BLaER1 treated with 17β-estradiol and CSF1 and Interleukin-3, amounts not matched to agents 10 nM and 100 nM (cell line): ENCODE results near the gene PPP1R13L.

Source experiments
- H3K27ac ChIP-seq, 11 experiments: shearing (Covaris generic); formaldehyde crosslinking; 2 replicates each; pipeline ENCODE4 v1.8.1; 2022
- H3K27me3 ChIP-seq, 11 experiments: shearing (Covaris generic); formaldehyde crosslinking; 2 replicates each; pipeline ENCODE4 v1.8.1; 2022
- H3K36me3 ChIP-seq, 11 experiments: shearing (Covaris generic); formaldehyde crosslinking; 2 replicates each; pipeline ENCODE4 v1.8.1; 2022
- H3K4me1 ChIP-seq, 10 experiments: shearing (Covaris generic); formaldehyde crosslinking; 2 replicates each; pipeline ENCODE4 v1.8.1; 2022
- H3K4me2 ChIP-seq, 11 experiments: shearing (Covaris generic); formaldehyde crosslinking; 2 replicates each; pipeline ENCODE4 v1.8.1; 2022
- H3K4me3 ChIP-seq, 10 experiments: shearing (Covaris generic); formaldehyde crosslinking; 2 replicates each; pipeline ENCODE4 v1.8.1; 2022
- H3K9ac ChIP-seq, 11 experiments: shearing (Covaris generic); formaldehyde crosslinking; 2 replicates each; pipeline ENCODE4 v1.8.1; 2022
- H3K9me3 ChIP-seq, 11 experiments: shearing (Covaris generic); formaldehyde crosslinking; replicated peaks in 1 of 11; 2 replicates each; pipeline ENCODE4 v1.8.1; 2022
- H4K20me1 ChIP-seq, 11 experiments: shearing (Covaris generic); formaldehyde crosslinking; 2 replicates each; pipeline ENCODE4 v1.8.1; 2022
- Cebpa-rat ChIP-seq, 11 experiments: shearing (Covaris generic); IDR thresholded peaks; 2 replicates each; pipeline ENCODE4 v1.8.1; 2022

The PPP1R13L gene

GRCh38 chr19:45407091-45407375 lies 2.2 kb upstream of the PPP1R13L start:
- peak overlapping the region in 9 of 11 experiments; percentile 95 to 99 (median 97); a peak in 14 of 22 replicates for H3K27ac ChIP-seq

GRCh38 chr19:45406226-45407090 lies 1.6 kb upstream of the PPP1R13L start, which contains the start of gene POLR1G:
Gene POLR1G (plus strand): TSS chr19:45406644. CDS start chr19:45406697, 53 bp downstream.
- H3K9ac ChIP-seq: peak within 1 kb of the TSS; percentile 90 to 98 (median 95)
- no peaks in the 10 kb centered on the region for H3K9me3 ChIP-seq
- peaks cover 0 to 68% (median 28%) of the 10 kb centered on the region in 11 experiments; a peak in 16 of 22 replicates for H4K20me1 ChIP-seq
- peak within 1 kb of the TSS; percentile 69 to 96 (median 85) for H3K4me3 ChIP-seq
- no peak for TF ChIP-seq Cebpa-rat (IDR thresholded peaks at IDR 0.05)
- H3K27me3 ChIP-seq: peaks cover 35 to 40% (median 38%) of the 10 kb centered on the region in 11 experiments
- peaks cover 0 to 30% (median 17%) of the 10 kb centered on the region in 11 experiments; a peak in 17 of 22 replicates for H3K36me3 ChIP-seq
- peak within 1 kb of the TSS; percentile 90 to 100 (median 96) for H3K4me2 ChIP-seq
- peak within 1 kb of the TSS; percentile 95 to 99 (median 98) for H3K27ac ChIP-seq
- H3K4me1 ChIP-seq: peaks cover 51 to 66% (median 55%) of the 10 kb centered on the region in 10 experiments

More at GRCh38 chr19:45407091-45407375, 2.2 kb upstream of the PPP1R13L start:
- Histone ChIP-seq H3K27me3 (peaks cover 32 to 35% (median 33%) of the 10 kb centered on the region in 11 experiments), H3K4me1 (peaks cover 51 to 66% (median 55%) of the 10 kb centered on the region in 10 experiments), H3K36me3 (peaks cover 1 to 33% (median 23%) of the 10 kb centered on the region in 11 experiments; a peak in 21 of 22 replicates), H3K4me2 (peak overlapping the region; percentile 90 to 100 (median 96)), H3K9ac (peak overlapping the region; percentile 90 to 98 (median 95); a peak in 21 of 22 replicates), H4K20me1 (peaks cover 0 to 68% (median 28%) of the 10 kb centered on the region in 11 experiments; a peak in 16 of 22 replicates), H3K9me3 (no peaks in the 10 kb centered on the region), H3K4me3 (peak overlapping the region; percentile 69 to 96 (median 85))
- TF ChIP-seq Cebpa-rat (IDR thresholded peaks at IDR 0.05): no peak

- TF ChIP-seq Cebpa-rat (IDR thresholded peaks at IDR 0.05): no peak
- H3K4me3 ChIP-seq: peak overlapping the region; percentile 69 to 96 (median 85)
- peaks cover 51 to 61% (median 55%) of the 10 kb centered on the region in 10 experiments for H3K4me1 ChIP-seq
- H4K20me1 ChIP-seq: peaks cover 0 to 66% (median 28%) of the 10 kb centered on the region in 11 experiments; a peak in 16 of 22 replicates
- no peaks in the 10 kb centered on the region for H3K9me3 ChIP-seq
- H3K36me3 ChIP-seq: peaks cover 0 to 21% (median 9%) of the 10 kb centered on the region in 11 experiments; a peak in 12 of 22 replicates
- peak overlapping the region; percentile 95 to 99 (median 98) for H3K27ac ChIP-seq
- H3K4me2 ChIP-seq: peak overlapping the region; percentile 90 to 100 (median 96)
- peak overlapping the region; percentile 90 to 98 (median 95) for H3K9ac ChIP-seq
- H3K27me3 ChIP-seq: peaks cover 35 to 41% (median 38%) of the 10 kb centered on the region in 11 experiments
Measured at GRCh38 chr19:45405435-45406225, 761 bp upstream of the PPP1R13L start.

- Histone ChIP-seq H3K4me3 (peak overlapping the region; percentile 69 to 96 (median 85); a peak in 12 of 20 replicates), H3K9me3 (no peaks in the 10 kb centered on the region), H3K36me3 (peaks cover 0 to 12% (median 8%) of the 10 kb centered on the region in 11 experiments; a peak in 11 of 22 replicates), H3K4me1 (peaks cover 38 to 46% (median 43%) of the 10 kb centered on the region in 10 experiments), H3K27me3 (peaks cover 35 to 43% (median 39%) of the 10 kb centered on the region in 11 experiments), H3K27ac (no peak overlapping the region), H3K9ac (peak overlapping the region in 4 of 11 experiments; percentile 23 to 98 (median 98); a peak in 4 of 22 replicates), H3K4me2 (peak overlapping the region; percentile 90 to 100 (median 96)), H4K20me1 (peaks cover 0 to 54% (median 19%) of the 10 kb centered on the region in 11 experiments; a peak in 15 of 22 replicates)
- no peak for TF ChIP-seq Cebpa-rat (IDR thresholded peaks at IDR 0.05)
Measured at GRCh38 chr19:45403781-45404556, 900 bp downstream of the PPP1R13L start.

DNA sequence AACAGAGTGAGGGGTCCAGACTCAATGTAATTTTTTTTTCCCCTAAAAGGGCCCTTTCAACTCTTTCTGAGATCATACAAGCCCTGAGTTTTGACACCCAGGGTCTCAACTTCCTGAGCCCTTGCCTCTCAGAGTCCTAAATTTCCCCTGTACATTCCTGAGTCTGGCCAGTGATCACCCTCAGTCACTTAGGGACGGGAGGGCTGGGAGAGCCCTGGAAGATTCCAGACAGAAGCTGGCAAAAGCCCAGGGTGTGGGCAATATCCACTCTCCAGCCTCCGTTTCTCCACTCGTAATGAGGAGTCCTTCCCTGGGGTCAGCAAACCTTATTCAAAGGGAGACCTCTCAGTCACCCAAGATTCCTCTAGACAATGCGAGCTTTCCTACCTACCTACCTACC lies 1.6 kb downstream of the PPP1R13L start:
- Histone ChIP-seq H3K9me3 (no peaks in the 10 kb centered on the region), H3K27ac (no peak overlapping the region)

DNA sequence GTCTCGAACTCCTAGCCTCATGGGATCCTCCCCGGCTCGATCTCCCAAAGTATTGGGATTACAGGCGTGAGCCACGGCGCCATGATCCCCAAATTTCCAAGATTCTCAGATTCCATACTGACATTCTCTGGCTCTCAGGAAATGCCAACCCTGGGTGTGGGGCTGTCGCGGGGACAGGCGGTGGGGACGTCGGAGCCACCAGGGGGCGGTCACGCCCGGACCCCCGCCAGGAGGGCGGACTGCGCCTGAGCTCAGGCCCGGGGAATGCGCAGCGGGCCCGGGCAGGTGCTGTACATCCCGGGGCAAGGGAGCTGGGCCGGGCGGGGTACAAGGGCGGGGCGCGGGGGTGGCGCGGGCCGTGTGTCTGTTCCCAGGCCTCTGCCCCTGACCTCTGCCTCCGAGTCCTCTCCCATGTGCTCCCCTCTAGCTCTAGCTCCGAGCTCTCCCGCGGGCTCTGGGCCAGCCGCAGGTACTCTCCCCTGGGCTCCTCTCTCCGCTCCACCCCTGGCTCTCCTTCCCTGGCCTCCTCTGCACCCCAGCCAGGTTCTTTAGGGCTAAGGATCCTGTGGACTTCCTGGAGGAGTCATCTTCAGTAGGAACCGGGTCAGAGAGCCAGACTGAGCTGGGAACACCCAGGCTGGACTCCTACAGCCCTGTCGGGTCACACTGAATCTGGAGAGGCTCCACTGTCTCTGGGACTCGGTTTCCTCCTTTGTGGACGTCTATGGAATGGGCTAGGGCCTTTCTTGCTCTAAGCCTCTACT lies 2.4 kb downstream of the PPP1R13L start:
- no peak overlapping the region for H3K4me3 ChIP-seq
- H3K36me3 ChIP-seq: no peaks in the 10 kb centered on the region
- TF ChIP-seq Cebpa-rat (IDR thresholded peaks at IDR 0.05): no peak
- H3K27ac ChIP-seq: no peak overlapping the region
- peaks cover 0 to 44% (median 13%) of the 10 kb centered on the region in 11 experiments; a peak in 9 of 22 replicates for H4K20me1 ChIP-seq
- peaks cover 34 to 44% (median 39%) of the 10 kb centered on the region in 10 experiments for H3K4me1 ChIP-seq
- H3K27me3 ChIP-seq: peaks cover 35 to 54% (median 41%) of the 10 kb centered on the region in 11 experiments
- no peaks in the 10 kb centered on the region for H3K9me3 ChIP-seq
- no peak overlapping the region; a peak in 1 of 22 replicates for H3K9ac ChIP-seq
- H3K4me2 ChIP-seq: 0 out of 22 replicates have a peak overlapping the region, but pooled peaks of 1 of the 11 experiments have one; percentile 3

More for the DNA sequence above, 1.6 kb downstream of the PPP1R13L start:
- no peak overlapping the region for H3K9ac ChIP-seq
- H4K20me1 ChIP-seq: peaks cover 0 to 47% (median 13%) of the 10 kb centered on the region in 11 experiments; a peak in 13 of 22 replicates
- H3K36me3 ChIP-seq: peaks cover 0 to 5% (median 3%) of the 10 kb centered on the region in 11 experiments; a peak in 10 of 22 replicates
- no peak for TF ChIP-seq Cebpa-rat (IDR thresholded peaks at IDR 0.05)
- H3K27me3 ChIP-seq: peaks cover 35 to 49% (median 41%) of the 10 kb centered on the region in 11 experiments
- H3K4me3 ChIP-seq: no peak overlapping the region
- peaks cover 38 to 46% (median 43%) of the 10 kb centered on the region in 10 experiments for H3K4me1 ChIP-seq
- H3K4me2 ChIP-seq: no peak overlapping the region

- Histone ChIP-seq H3K9ac (no peak overlapping the region), H3K4me1 (peaks cover 27 to 38% (median 33%) of the 10 kb centered on the region in 10 experiments), H3K9me3 (no peaks in the 10 kb centered on the region), H3K27me3 (peaks cover 35 to 54% (median 41%) of the 10 kb centered on the region in 11 experiments), H3K4me2 (no peak overlapping the region), H3K36me3 (no peaks in the 10 kb centered on the region), H3K27ac (no peak overlapping the region), H3K4me3 (no peak overlapping the region), H4K20me1 (peaks cover 0 to 38% (median 13%) of the 10 kb centered on the region in 11 experiments; a peak in 9 of 22 replicates)
- no peak for TF ChIP-seq Cebpa-rat (IDR thresholded peaks at IDR 0.05)
Measured at GRCh38 chr19:45401815-45402214, 3.1 kb downstream of the PPP1R13L start.
